Amniotic stem cell (primary cell): Measurements from ENCODE around the gene ACER3.
A peak's percentile ranks its signal among the peaks of the same experiment; 100 is the strongest.
"Not testable (repeated sequence)": the region's sequence is repeated elsewhere in the genome, so short reads cannot be mapped to it uniquely, and the experiment has no call there.

ENCODE experiments used
- DNase-seq: peaks from one replicate; lab custom pipeline; 2025; lab: John Stamatoyannopoulos, UW

ACER3 gene

GRCh38 chr11:77038029-77038824 is 177.5 kb downstream of the ACER3 start:
- DNase-seq: no peak

GRCh38 chr11:77038825-77039326 is 178.2 kb downstream of the ACER3 start:
- DNase-seq: no peak

- DNase-seq: no peak
Observed at GRCh38 chr11:77039491-77040400, 179.0 kb downstream of the ACER3 start.

GRCh38 chr11:77040401-77040777 is 179.7 kb downstream of the ACER3 start:
- DNase-seq: no peak

- no peak for DNase-seq
Observed at GRCh38 chr11:77040889-77041288, 180.2 kb downstream of the ACER3 start.

- DNase-seq: no peak
Observed at GRCh38 chr11:77042111-77042726, 181.5 kb downstream of the ACER3 start.

- DNase-seq: no peak
Observed at GRCh38 chr11:77044356-77044755, 183.6 kb downstream of the ACER3 start.

- no peak for DNase-seq
Observed at GRCh38 chr11:77044886-77045285, 184.2 kb downstream of the ACER3 start.

- DNase-seq: no peak
Observed at GRCh38 chr11:77046060-77046501, 185.4 kb downstream of the ACER3 start.

GRCh38 chr11:77047007-77047927 is 186.5 kb downstream of the ACER3 start:
- peak; percentile 73 for DNase-seq

- DNase-seq: not testable (repeated sequence)
Observed at GRCh38 chr11:77047928-77048446, 187.3 kb downstream of the ACER3 start.

GRCh38 chr11:77049026-77049425 is 188.3 kb downstream of the ACER3 start:
- no peak for DNase-seq

GRCh38 chr11:77051511-77051910 is 190.8 kb downstream of the ACER3 start:
- DNase-seq: no peak

- no peak for DNase-seq
Observed at GRCh38 chr11:77052518-77052917, 191.8 kb downstream of the ACER3 start.

- DNase-seq: no peak
Observed at GRCh38 chr11:77053217-77054015, 192.7 kb downstream of the ACER3 start.

GRCh38 chr11:77054084-77054483 is 193.4 kb downstream of the ACER3 start:
- no peak for DNase-seq

GRCh38 chr11:77055101-77055561 is 194.4 kb downstream of the ACER3 start:
- DNase-seq: no peak

- no peak for DNase-seq
Observed at GRCh38 chr11:77055913-77056312, 195.2 kb downstream of the ACER3 start.

- no peak for DNase-seq
Observed at GRCh38 chr11:77056814-77057402, 196.2 kb downstream of the ACER3 start.
